Coronary artery (tissue), 2 donors: Measurements from ENCODE around the gene SLC25A53.

Source experiments
- DNase-seq: peaks from one replicate; pipeline ENCODE4 v3.0.0-alpha.2; 2017; ENCODE audit warnings: low spot score
- H3K27ac ChIP-seq, 2 donors: fragments of 200-600 bp; sonication (generic); one replicate each; pipeline ENCODE4 v1.5.1; 2016 to 2019
- H3K4me3 ChIP-seq: fragments of 200-600 bp; sonication (generic); 2 replicates; pipeline ENCODE4 v1.5.1; 2016; ENCODE audit warnings: mild to moderate bottlenecking, moderate library complexity
- TF ChIP-seq, protein P1 (sequence below): fragments of 200-600 bp; sonication (generic); IDR thresholded peaks from one replicate; pipeline ENCODE4 v1.5.1; 2019; ENCODE audit warnings: antibody characterized with exemption

The SLC25A53 gene

DNA sequence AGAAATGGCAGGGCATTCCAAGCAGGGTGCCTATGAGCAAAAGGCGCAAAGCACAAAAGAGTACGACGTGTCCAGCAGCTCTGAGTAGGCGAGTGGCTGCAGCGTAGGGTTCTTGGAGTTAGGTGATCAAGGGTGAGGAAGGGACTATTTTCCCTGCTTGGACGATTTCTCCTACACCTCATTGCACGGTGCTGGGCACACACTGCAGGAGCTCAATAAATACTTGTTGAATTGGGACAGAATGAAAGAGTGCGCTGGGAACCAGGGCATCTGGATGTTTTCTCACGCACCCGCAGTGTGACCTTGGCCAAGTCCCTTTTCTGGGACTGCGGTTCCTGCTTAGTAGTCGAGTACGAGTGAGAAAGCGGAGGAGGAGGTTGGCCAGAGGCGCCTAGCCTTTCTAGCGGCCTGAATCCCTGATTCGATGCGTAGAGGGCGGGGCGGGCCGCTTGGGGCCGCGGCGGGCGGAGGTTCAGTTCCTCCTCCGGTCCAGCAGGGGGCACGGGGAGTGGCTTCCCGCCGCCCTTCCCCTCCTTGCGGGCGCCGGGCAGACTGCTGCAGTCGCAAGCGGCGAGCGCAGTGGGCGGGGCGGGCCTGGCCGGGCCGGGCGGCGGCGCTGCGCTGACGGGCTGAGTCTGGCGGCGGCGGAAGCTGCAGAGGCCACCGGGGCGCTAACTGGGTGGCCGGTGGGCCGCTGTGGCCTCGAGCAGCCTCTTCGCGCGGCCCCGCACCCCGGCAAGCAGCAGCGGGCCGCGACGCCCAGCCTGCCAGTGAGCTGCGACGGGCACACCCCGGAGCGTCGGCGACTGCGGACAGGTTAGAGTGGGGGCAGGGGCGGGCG lies 9.3 kb upstream of the SLC25A53 start, which contains the start of gene FAM199X:
TSS of gene FAM199X (plus strand) at position 560 of the 841 bp plus-strand sequence. CDS start 333 bp downstream, outside the sequence.
- TF ChIP-seq, protein P1, sequence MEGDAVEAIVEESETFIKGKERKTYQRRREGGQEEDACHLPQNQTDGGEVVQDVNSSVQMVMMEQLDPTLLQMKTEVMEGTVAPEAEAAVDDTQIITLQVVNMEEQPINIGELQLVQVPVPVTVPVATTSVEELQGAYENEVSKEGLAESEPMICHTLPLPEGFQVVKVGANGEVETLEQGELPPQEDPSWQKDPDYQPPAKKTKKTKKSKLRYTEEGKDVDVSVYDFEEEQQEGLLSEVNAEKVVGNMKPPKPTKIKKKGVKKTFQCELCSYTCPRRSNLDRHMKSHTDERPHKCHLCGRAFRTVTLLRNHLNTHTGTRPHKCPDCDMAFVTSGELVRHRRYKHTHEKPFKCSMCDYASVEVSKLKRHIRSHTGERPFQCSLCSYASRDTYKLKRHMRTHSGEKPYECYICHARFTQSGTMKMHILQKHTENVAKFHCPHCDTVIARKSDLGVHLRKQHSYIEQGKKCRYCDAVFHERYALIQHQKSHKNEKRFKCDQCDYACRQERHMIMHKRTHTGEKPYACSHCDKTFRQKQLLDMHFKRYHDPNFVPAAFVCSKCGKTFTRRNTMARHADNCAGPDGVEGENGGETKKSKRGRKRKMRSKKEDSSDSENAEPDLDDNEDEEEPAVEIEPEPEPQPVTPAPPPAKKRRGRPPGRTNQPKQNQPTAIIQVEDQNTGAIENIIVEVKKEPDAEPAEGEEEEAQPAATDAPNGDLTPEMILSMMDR, result peak; percentile 64
- Histone ChIP-seq H3K4me3 (peak within 1 kb of the TSS; percentile 80), H3K27ac (peak within 1 kb of the TSS; percentile 76 to 91)
- peak; percentile 91 for DNase-seq

DNA sequence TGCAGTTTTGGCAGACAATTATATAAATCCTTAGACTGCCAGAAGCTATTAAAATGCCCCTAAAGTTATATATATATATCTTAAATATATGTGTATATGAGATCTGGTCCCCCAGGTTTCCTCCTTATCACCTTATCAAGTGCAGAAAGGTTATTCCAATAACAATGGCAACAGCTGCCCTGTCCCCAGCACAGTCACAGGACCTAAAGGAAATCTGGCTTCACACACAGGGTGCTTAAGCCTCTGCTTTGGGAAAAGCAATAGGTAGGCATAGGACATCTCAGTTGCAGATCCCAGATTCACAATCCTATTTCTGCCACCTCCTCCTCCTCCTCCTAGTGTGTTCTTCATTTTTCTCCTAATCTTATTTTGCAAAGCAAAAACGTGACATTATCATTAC lies 5.8 kb downstream of the SLC25A53 start:
- no peak for DNase-seq
- H3K4me3 ChIP-seq, result no peak overlapping the region
- TF ChIP-seq, protein P1, result no peak
- no peak overlapping the region for H3K27ac ChIP-seq

GRCh38 chrX:104141087-104141760 lies 15.6 kb downstream of the SLC25A53 start:
- TF ChIP-seq, protein P1, result no peak
- DNase-seq, result no peak

GRCh38 chrX:104137496-104137895 lies 19.3 kb downstream of the SLC25A53 start:
- no peak overlapping the region for H3K4me3 ChIP-seq
- no peak for DNase-seq
- H3K27ac ChIP-seq, result no peak overlapping the region
- TF ChIP-seq, protein P1, result no peak

More at GRCh38 chrX:104141087-104141760, 15.6 kb downstream of the SLC25A53 start:
- H3K4me3 ChIP-seq, result no peak overlapping the region
- H3K27ac ChIP-seq, result no peak overlapping the region

DNA sequence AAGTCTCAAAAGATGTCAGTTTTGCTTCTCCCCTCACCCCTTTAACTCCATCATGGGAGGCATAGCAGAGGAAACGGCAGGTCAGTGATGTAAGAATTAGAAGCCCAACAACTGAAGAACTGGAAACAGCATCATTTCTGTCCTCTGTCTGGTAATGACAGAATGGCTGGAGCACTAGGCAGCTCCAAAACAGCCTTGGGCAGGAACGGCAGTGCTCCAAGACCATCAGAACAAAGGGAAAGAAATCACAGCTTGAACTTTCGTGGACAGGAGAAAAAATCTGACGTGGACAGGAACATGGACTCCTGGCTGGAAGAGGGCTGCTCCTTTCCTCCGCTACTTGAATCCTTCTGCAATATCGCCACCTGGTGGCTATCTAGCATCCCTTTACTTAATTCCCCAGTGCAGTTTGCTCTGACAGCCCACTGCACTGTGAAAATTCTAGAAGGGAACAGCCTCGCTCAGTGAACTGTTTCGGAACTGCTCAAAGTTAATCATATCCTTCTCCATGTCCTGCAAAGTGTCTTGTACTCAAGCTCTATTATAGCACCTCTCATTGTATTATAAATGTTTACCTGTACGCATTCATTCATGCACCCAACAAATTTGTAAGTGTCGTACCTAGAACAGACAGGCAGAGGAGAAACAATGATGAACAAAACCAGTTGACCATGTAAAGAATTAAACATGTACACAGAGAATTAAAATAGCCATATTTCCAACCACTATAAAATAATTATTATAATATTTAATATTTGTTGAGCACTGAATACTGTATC lies 20.4 kb downstream of the SLC25A53 start:
- no peak for DNase-seq
- Histone ChIP-seq H3K27ac (peak overlapping the region; percentile 36 to 53), H3K4me3 (peak overlapping the region; percentile 52)
- TF ChIP-seq, protein P1, result peak; percentile 71

- peak overlapping the region; percentile 52 for H3K4me3 ChIP-seq
- TF ChIP-seq, protein P1, result no peak
- peak overlapping the region; percentile 36 to 57 for H3K27ac ChIP-seq
- DNase-seq, result no peak
These were observed 21.1 kb downstream of the SLC25A53 start for GRCh38 chrX:104135677-104136076.
